Brain microvascular endothelial cell (primary cell): ENCODE results near the gene ADRA1B.

Source experiments
- DNase-seq: peaks from one replicate; pipeline ENCODE4 v3.0.0-alpha.2; 2020
- H3K27ac ChIP-seq: fragments of 250-450 bp; sonication (Bioruptor Pico); 2 replicates; pipeline ENCODE4 v1.5.1; 2020; ENCODE audit warnings: mild to moderate bottlenecking, moderate library complexity
- H3K27me3 ChIP-seq: fragments of 250-450 bp; sonication (Bioruptor Pico); replicated peaks from 2 replicates; pipeline ENCODE4 v1.5.1; 2020; ENCODE audit warnings: mild to moderate bottlenecking
- H3K36me3 ChIP-seq: fragments of 250-450 bp; sonication (Bioruptor Pico); replicated peaks from 2 replicates; pipeline ENCODE4 v1.5.1; 2020; ENCODE audit warnings: mild to moderate bottlenecking
- H3K4me3 ChIP-seq: 2 replicates; pipeline ENCODE4 v1.5.1; 2011; ENCODE audit warnings: low read depth, mild to moderate bottlenecking, control low read depth, low read length, moderate library complexity
- CTCF ChIP-seq: IDR thresholded peaks from 2 replicates; pipeline ENCODE4 v1.5.1; 2011; ENCODE audit warnings: low read depth, mild to moderate bottlenecking, moderate library complexity, low read length, control low read depth, inconsistent platforms; ENCODE audit errors: missing control alignments
- in situ Hi-C: cut with HindIII; loops from 2 replicates; pipeline ENCODE4 v1.10.0; 2017; ENCODE audit warnings: low sequenced_read_pairs, low pct_ligation_motif_present

Gene ADRA1B

GRCh38 chr5:159972538-159973362, 56.5 kb downstream of the ADRA1B start:
- TF ChIP-seq CTCF = no peak
- Histone ChIP-seq H3K27me3 (no peaks in the 10 kb centered on the region), H3K4me3 (no peak overlapping the region), H3K27ac (no peak overlapping the region), H3K36me3 (no peaks in the 10 kb centered on the region)
- in situ Hi-C loops = no loop called here
- DNase-seq = no peak

GRCh38 chr5:159975462-159976019, 59.3 kb downstream of the ADRA1B start:
- H3K27me3 ChIP-seq = no peaks in the 10 kb centered on the region
- peak; percentile 85 for TF ChIP-seq CTCF

GRCh38 chr5:159976921-159977320, 60.6 kb downstream of the ADRA1B start:
- in situ Hi-C loops = no loop called here
- DNase-seq = no peak
- TF ChIP-seq CTCF = no peak

More at GRCh38 chr5:159975462-159976019, 59.3 kb downstream of the ADRA1B start:
- H3K27ac ChIP-seq = peak overlapping the region; percentile 51
- DNase-seq = peak; percentile 96
- H3K4me3 ChIP-seq = no peak overlapping the region
- in situ Hi-C loops = no loop called here
- H3K36me3 ChIP-seq = no peaks in the 10 kb centered on the region

GRCh38 chr5:159978358-159978757, 62.1 kb downstream of the ADRA1B start:
- no peaks in the 10 kb centered on the region for H3K36me3 ChIP-seq
- no peak for TF ChIP-seq CTCF
- in situ Hi-C loops = no loop called here
- no peak for DNase-seq
- H3K27ac ChIP-seq = no peak overlapping the region
- H3K27me3 ChIP-seq = no peaks in the 10 kb centered on the region
- no peak overlapping the region for H3K4me3 ChIP-seq

More at GRCh38 chr5:159976921-159977320, 60.6 kb downstream of the ADRA1B start:
- Histone ChIP-seq H3K4me3 (no peak overlapping the region), H3K36me3 (no peaks in the 10 kb centered on the region), H3K27ac (no peak overlapping the region), H3K27me3 (no peaks in the 10 kb centered on the region)

GRCh38 chr5:159982421-159983173, 66.3 kb downstream of the ADRA1B start:
- no peak overlapping the region for H3K4me3 ChIP-seq
- in situ Hi-C loops = no loop called here
- TF ChIP-seq CTCF = no peak
- H3K36me3 ChIP-seq = no peaks in the 10 kb centered on the region
- no peak overlapping the region for H3K27ac ChIP-seq
- no peak for DNase-seq
- no peaks in the 10 kb centered on the region for H3K27me3 ChIP-seq
